DMS53 (cell line): Measurements from ENCODE around the gene NEDD8.
"Not testable (repeated sequence)": the region's sequence is repeated elsewhere in the genome, so short reads cannot be mapped to it uniquely, and the experiment has no call there.

Source experiments
- DNase-seq: peaks from one replicate; lab custom pipeline; 2025; lab: John Stamatoyannopoulos, UW

The NEDD8 gene

GRCh38 chr14:24222987-24223386 is 9.2 kb downstream of the NEDD8 start:
- not testable (repeated sequence) for DNase-seq

DNA sequence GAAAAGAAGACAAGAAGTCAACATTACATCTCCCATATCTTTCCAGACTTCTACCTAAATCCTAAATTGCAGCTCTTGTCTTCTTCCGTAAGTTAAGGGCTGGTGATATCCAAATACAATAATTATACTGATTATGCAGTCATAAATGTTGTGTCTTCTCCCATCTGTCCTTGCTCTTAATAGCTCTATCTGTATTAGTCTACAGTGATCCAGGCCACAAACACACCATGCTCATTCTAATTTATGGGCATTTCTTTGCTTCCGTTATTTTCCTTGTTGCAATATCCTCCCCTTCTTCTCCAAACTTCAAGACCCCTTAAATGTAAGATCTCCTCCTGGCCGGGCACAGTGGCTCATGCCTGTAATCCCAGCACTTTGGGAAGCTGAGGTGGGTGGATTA is 12.6 kb downstream of the NEDD8 start:
- no peak for DNase-seq

GRCh38 chr14:24219080-24219479 is 13.1 kb downstream of the NEDD8 start:
- no peak for DNase-seq

DNA sequence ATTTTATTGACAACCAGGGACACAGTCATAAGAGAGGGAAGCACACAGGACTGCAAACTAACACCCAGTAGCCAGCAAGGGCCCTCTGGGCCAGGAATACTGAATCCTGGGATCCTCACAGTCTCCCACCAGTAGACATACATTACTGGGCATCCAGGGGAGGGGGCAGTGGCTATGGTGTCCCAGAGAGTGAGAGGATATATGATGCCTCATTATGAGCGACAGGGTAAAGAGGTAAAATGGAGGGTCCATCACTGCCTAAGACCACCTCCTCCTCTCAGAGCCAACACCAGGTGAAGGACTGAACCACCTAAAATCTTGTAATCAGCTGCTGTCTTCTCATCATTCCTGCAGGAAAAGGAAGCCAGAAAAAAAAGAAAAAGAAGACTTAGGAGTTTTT is 15.3 kb downstream of the NEDD8 start:
- not testable (repeated sequence) for DNase-seq

GRCh38 chr14:24216345-24216699 is 15.8 kb downstream of the NEDD8 start:
- no peak for DNase-seq

- DNase-seq: peak; percentile 91
These were observed 16.4 kb downstream of the NEDD8 start, which contains the start of gene MDP1 for GRCh38 chr14:24215495-24216344. Gene MDP1, minus strand, starts transcription at chr14:24216066. Its CDS starts 111 bp downstream, at chr14:24215955.

DNA sequence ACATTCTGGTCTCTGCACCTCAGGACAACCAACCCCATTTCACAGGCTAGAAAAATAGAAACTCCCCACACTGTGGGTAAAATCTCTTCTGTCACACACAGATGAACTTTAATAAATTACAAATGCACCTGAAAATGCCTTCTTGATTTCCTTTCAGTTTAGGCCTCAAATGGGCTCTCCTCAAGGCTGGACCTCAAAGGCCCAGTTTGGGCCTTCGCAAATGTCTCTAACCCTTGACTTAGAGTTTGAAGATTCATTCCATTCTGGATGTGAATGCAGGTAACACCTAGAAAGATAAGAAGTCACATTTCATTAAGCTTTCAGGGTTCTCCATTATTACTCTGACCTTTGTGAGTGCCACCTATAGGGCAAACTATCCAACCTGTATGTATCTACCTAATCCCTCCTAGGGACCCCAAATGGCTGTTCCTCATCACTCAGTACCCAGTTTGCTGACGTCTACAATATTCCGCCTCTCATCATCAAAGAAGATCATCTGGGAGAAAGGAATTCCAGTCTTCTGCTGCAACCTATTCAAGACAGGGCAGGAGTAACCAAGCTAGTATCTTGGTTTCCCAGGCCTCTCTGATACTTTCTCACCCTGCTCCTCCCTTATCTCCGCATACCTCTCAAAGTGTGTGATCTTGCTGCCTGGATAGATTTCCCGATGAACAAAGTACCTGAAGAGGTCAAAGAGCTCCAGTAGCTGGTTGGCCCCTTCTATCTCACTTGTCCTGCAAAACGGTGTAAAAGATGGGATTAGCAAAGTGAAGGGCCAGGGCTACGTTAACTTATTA is 18.1 kb downstream of the NEDD8 start:
- DNase-seq: no peak

GRCh38 chr14:24212924-24213865 is 19.0 kb downstream of the NEDD8 start, which contains the start of gene CHMP4A:
Gene CHMP4A, minus strand, starts transcription at chr14:24213488. Its CDS starts 49 bp downstream, at chr14:24213439.
- peak; percentile 96 for DNase-seq

DNA sequence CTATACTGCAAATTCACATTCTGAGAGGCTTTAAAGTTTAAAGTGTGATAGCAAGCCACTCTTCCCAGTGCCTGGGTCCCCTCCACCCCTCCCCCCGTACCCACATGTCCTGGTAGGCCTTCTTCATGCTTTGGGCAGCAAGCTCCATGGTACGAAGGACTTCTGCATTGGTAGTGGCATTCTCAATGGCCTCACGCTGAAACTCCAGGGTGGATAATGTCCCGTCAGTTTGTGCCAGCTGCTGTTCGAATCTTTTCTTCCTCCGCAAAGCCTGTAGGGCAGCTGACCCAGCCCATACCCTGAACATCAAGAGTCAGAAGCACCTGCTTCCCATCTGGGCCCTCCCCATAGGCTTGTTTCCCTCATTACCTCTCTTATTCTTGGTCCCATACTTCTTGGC is 20.9 kb downstream of the NEDD8 start:
- no peak for DNase-seq

DNA sequence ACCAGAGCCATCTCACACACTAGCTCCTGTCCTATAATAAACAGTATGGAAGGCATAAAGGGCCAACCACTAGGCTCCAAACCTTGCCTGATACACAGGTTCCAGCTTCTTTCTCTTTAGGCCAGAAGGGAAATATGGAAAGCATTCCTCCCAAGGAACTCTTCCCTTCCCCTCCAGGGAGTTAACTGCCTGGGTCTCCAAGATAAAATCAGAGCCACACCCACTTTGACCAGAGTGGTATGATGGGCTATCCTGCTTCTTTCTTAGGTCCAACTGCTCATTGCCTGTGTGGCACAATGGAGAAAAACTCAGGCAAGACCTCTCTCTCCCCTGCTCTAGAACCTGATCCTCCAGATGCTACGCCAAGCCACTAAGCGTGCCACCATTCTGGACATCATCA is 24.5 kb downstream of the NEDD8 start:
- DNase-seq: no peak

GRCh38 chr14:24207104-24207551 is 25.0 kb downstream of the NEDD8 start:
- no peak for DNase-seq

- no peak for DNase-seq
These were observed 25.7 kb downstream of the NEDD8 start for GRCh38 chr14:24206260-24207103.

DNA sequence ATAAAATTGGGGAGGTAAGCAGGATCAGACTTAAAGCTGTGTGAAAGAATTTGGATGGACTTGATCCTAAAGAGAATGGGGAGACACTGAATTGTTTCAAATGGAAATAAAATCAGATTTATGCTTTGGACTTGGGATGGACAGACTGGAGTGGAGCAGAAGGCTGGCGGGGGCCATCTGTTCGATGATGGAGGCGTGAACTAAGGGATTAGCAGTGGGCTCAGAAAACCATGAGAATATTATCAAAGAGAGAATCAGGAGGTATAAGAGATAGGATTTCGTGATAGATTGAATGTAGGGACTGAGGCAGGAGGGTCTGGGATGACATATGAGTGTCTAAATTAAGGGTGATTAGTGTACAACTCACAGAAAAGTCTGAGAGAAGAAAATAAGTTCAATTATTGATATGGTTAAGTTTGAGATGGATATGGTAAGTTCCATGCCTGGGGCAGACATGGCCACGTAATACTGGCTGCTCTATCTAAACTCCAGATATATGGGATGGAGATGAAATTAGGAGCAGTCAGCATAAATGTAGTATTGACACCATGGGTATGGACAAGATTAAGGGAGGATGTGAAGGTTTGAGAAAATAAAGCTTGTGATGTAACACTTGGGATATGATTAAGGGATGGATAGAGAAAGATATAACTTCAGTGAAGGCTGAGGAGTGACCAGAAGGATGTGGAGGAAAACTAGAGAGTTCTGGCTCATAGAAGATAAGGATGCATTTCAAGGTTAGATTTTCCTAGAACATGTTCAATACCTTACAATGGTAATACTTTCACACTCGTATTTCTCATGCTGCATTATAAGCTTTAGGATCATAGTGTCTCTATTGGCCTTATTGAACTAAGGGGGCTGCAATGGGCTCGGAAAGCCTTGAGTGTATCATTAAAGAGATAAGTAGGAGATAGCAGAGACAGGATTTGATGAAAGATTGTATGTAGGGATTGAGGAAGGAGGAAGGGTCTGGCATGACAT is 27.7 kb downstream of the NEDD8 start:
- DNase-seq: no peak

GRCh38 chr14:24203249-24203886 is 28.8 kb downstream of the NEDD8 start:
- not testable (repeated sequence) for DNase-seq

DNA sequence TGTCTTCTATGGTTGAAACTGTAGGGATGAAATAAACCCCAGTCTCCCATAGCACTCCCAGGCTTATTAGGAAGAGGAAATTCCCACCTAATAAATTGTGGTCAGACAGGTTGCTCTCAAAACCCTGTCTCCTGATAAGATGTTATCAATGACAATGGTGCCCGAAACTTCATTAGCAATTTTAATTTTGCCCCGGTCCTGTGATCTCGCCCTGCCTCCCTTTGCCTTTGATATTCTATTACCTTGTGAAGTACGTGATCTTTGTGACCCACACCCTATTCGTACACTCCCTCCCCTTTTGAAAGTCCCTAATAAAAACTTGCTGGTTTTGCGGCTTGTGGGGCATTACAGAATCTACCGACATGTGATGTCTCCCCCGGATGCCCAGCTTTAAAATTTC is 29.6 kb downstream of the NEDD8 start:
- not testable (repeated sequence) for DNase-seq

DNA sequence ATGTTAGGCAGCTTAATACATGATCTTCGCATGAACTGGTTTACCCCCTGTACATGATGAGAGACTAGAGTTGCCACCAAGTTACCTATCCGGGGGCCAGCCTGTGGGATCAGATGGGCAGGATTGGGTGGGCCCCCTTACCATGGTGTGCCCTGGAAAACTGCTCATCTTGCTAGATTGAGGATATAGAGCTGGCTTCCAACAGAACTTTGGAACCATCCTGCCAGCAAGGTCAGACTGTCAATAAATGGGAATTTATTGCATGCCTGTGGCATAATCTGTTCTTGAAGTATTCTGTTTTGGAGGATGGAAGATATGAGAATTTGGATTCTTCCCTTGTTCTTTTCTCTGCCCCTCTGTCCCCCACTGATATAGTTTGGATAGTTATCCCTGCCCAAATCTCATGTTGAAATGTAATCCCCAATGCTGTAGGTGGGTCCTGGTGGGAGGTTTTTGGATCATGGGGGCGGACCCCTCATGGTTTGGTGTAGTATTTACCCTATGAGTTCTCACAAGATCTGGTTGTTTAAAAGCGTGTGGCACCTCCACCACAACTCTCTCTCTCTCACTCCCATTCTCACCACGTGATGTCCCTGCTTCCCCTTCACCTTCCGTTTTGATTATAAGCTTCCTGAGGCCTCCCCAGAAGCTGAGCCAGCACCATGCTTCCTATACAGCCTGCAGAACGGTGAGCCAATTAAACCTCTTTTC is 33.2 kb downstream of the NEDD8 start:
- DNase-seq: no peak

- no peak for DNase-seq
These were observed 35.1 kb downstream of the NEDD8 start for GRCh38 chr14:24197056-24197450.
